Esophagus squamous epithelium (tissue), 5 donors: ENCODE data around the gene TH. TPM values are rescaled to one million over a fixed set of nuclear protein-coding genes. Genes with fewer than 3 reads are reported as not detected.

Experiments used
- DNase-seq: peaks from one replicate; lab custom pipeline; 2025; lab: John Stamatoyannopoulos, UW
- H3K27ac ChIP-seq, 4 donors: fragments of 200-600 bp; sonication (generic); one replicate each; pipeline ENCODE4 v1.5.1; 2016 to 2019; ENCODE audit warnings: mild to moderate bottlenecking in 1 of 4
- H3K27me3 ChIP-seq, 4 donors: fragments of 200-600 bp; sonication (generic); 1 replicate in 3 of 4; 2 replicates in 1 of 4; pipeline versions ENCODE4 v1.5.1 to v1.6.0; 2017 to 2021; ENCODE audit warnings: antibody characterized with exemption in 1 of 4
- H3K36me3 ChIP-seq, 3 donors: fragments of 200-600 bp; sonication (generic); one replicate each; pipeline ENCODE4 v1.5.1; 2016 to 2019
- H3K4me1 ChIP-seq, 3 donors: fragments of 200-600 bp; sonication (generic); one replicate each; pipeline ENCODE4 v1.5.1; 2017 to 2019
- H3K4me3 ChIP-seq, 4 donors: fragments of 200-600 bp; sonication (generic); 1 replicate in 3 of 4; 2 replicates in 1 of 4; pipeline ENCODE4 v1.5.1; 2016 to 2019; ENCODE audit warnings: mild to moderate bottlenecking in 2 of 4, moderate library complexity in 1 of 4
- H3K9me3 ChIP-seq, 3 donors: fragments of 200-600 bp; sonication (generic); one replicate each; pipeline ENCODE4 v1.5.1; 2016 to 2019
- CTCF ChIP-seq, 6 experiments: fragments of 450-650 bp in 4 of 6; fragments of 200-600 bp in 2 of 6; sonication (generic) in 2 of 6; IDR thresholded peaks; one replicate each; pipeline ENCODE4 v1.5.1; 2016 to 2019; ENCODE audit warnings: antibody characterized with exemption in 6 of 6, mild to moderate bottlenecking in 4 of 6, moderate library complexity in 4 of 6
- POLR2A ChIP-seq, 4 donors: fragments of 450-650 bp; IDR thresholded peaks; one replicate each; pipeline ENCODE4 v1.6.1; 2017; ENCODE audit warnings: antibody characterized with exemption in 4 of 4, mild to moderate bottlenecking in 4 of 4, moderate library complexity in 3 of 4
- WGBS, 2 donors: methylation state at CpG; one replicate each; pipeline ENCODE4 v1.1.5; 2018; 5-methylcytosine and 5-hydroxymethylcytosine counted together
- intact Hi-C: fragments of 100-400 bp; cut with DNase I; formaldehyde crosslinking; loops from one replicate; pipeline ENCODE4 v1.15.0; 2022
- total RNA-seq, 4 donors: library from RNA; depleted of rRNA; stranded (reverse); fragments of >200 nt; gene quantifications; one replicate each; pipeline ENCODE4 v1.1.0, GENCODE V29; 2016
- donor health status: DM: yes; HTN: yes; CAD: no.

The TH gene
- total RNA-seq, 4 donors from 2014 or later = 0.34 to 0.76 TPM; not detected in 2

GRCh38 chr11:2168286-2169004 lies 3.2 kb downstream of the TH start:
- TF ChIP-seq POLR2A (IDR thresholded peaks at IDR 0.05) (no peak), CTCF (IDR thresholded peaks at IDR 0.05) (no peak)
- Histone ChIP-seq H3K9me3 (no peaks in the 10 kb centered on the region), H3K36me3 (no peaks in the 10 kb centered on the region), H3K4me1 (peaks cover 6 to 37% (median 8%) of the 10 kb centered on the region in 3 donors), H3K27me3 (peaks cover 0 to 96% (median 3%) of the 10 kb centered on the region in 4 donors), H3K27ac (peak overlapping the region in 1 of 4 donors; percentile 70), H3K4me3 (no peak overlapping the region)
- DNase-seq = no peak
- intact Hi-C loops = no loop called here
- 67 to 77% methylated on average over 3 to 15 of the region's 33 CpGs for WGBS, 2 donors

GRCh38 chr11:2167141-2168045 lies 4.2 kb downstream of the TH start:
- Histone ChIP-seq H3K4me1 (peaks cover 6 to 37% (median 8%) of the 10 kb centered on the region in 3 donors), H3K27ac (no peak overlapping the region), H3K27me3 (peaks cover 0 to 97% (median 3%) of the 10 kb centered on the region in 4 donors), H3K36me3 (no peaks in the 10 kb centered on the region), H3K4me3 (no peak overlapping the region), H3K9me3 (no peaks in the 10 kb centered on the region)
- intact Hi-C loops = no loop called here
- WGBS, 2 donors = 44 to 79% methylated on average over 5 of the region's 31 CpGs
- DNase-seq = no peak
- TF ChIP-seq CTCF (IDR thresholded peaks at IDR 0.05) (no peak), POLR2A (IDR thresholded peaks at IDR 0.05) (no peak)

GRCh38 chr11:2166091-2166851 lies 5.3 kb downstream of the TH start:
- no peak for DNase-seq
- peak overlapping the region; percentile 5 to 56 (median 28) for H3K4me3 ChIP-seq
- 18% methylated on average over 8 of the region's 70 CpGs; no CpG with 5 or more reads in 1 of the 2 donors for WGBS, 2 donors

GRCh38 chr11:2165571-2165970 lies 6.0 kb downstream of the TH start:
- peaks cover 6 to 37% (median 8%) of the 10 kb centered on the region in 3 donors for H3K4me1 ChIP-seq
- 83 to 100% methylated on average over 1 of the region's 13 CpGs for WGBS, 2 donors
- no peak overlapping the region for H3K4me3 ChIP-seq
- no peak for DNase-seq
- no peak for TF ChIP-seq CTCF (IDR thresholded peaks at IDR 0.05)
- TF ChIP-seq POLR2A (IDR thresholded peaks at IDR 0.05) = no peak
- intact Hi-C loops = no loop called here
- no peaks in the 10 kb centered on the region for H3K36me3 ChIP-seq
- H3K9me3 ChIP-seq = no peaks in the 10 kb centered on the region
- H3K27me3 ChIP-seq = peaks cover 0 to 97% (median 3%) of the 10 kb centered on the region in 4 donors
- H3K27ac ChIP-seq = no peak overlapping the region

More at GRCh38 chr11:2166091-2166851, 5.3 kb downstream of the TH start:
- peaks cover 0 to 95% (median 3%) of the 10 kb centered on the region in 4 donors for H3K27me3 ChIP-seq
- H3K9me3 ChIP-seq = no peaks in the 10 kb centered on the region
- intact Hi-C loops = no loop called here
- TF ChIP-seq CTCF (IDR thresholded peaks at IDR 0.05) (peak in 5 of 6 experiments; percentile 45 to 70 (median 48)), POLR2A (IDR thresholded peaks at IDR 0.05) (no peak)
- H3K27ac ChIP-seq = no peak overlapping the region
- no peaks in the 10 kb centered on the region for H3K36me3 ChIP-seq
- H3K4me1 ChIP-seq = peaks cover 6 to 37% (median 8%) of the 10 kb centered on the region in 3 donors
